ENCODE measurements around the gene NELFE. TPM values are rescaled to one million over a fixed set of nuclear protein-coding genes. Genes with fewer than 3 reads are reported as not detected.

Gene NELFE
- total and polyA plus RNA-seq, 2 of the 13 experiments (the other 11 are each of a cell fraction or from before 2014, with no cell fraction given), result 51.3 to 69.8 TPM

GRCh38 chr6:31947070-31947675, 11.6 kb downstream of the NELFE start (continued):
- TF ChIP-seq ZNF780A (CRISPR knock-in tag; IDR thresholded peaks at IDR 0.05) (0 out of 2 replicates have a peak, but pooled peaks have one; percentile 55), ZNF138 (CRISPR knock-in tag; IDR thresholded peaks at IDR 0.05; ENCODE audit: low read depth) (no peak), ZBTB38 (CRISPR knock-in tag; IDR thresholded peaks at IDR 0.05) (peak; percentile 98), SKIL (CRISPR knock-in tag; IDR thresholded peaks at IDR 0.05; ENCODE audit: borderline replicate concordance) (peak; percentile 27; the same call in 1 of the 2 replicates), AHDC1 (CRISPR knock-in tag; IDR thresholded peaks at IDR 0.05; ENCODE audit: borderline replicate concordance) (no peak), AGO2 (optimal IDR thresholded peaks at IDR 0.05; ENCODE audit: low read depth, low read length) (peak; percentile 91), PCBP1 (IDR thresholded peaks at IDR 0.05; ENCODE audit: borderline replicate concordance, low read depth, low read length) (no peak), MYNN (CRISPR knock-in tag; IDR thresholded peaks at IDR 0.05; ENCODE audit: low read depth) (no peak), ZNF777 (CRISPR knock-in tag; IDR thresholded peaks at IDR 0.05) (0 out of 2 replicates have a peak, but pooled peaks have one; percentile 29), ZNF232 (CRISPR knock-in tag; IDR thresholded peaks at IDR 0.05; ENCODE audit: borderline replicate concordance) (0 out of 2 replicates have a peak, but pooled peaks have one; percentile 50), CREB3 (CRISPR knock-in tag; IDR thresholded peaks at IDR 0.05) (0 out of 2 replicates have a peak, but pooled peaks have one; percentile 35), NR2F6 (IDR thresholded peaks at IDR 0.05) (peak; percentile 69), NR2F6 (CRISPR knock-in tag; IDR thresholded peaks at IDR 0.05) (peak; percentile 53; the same call in 1 of the 2 replicates), RBFOX2 (IDR thresholded peaks at IDR 0.05; ENCODE audit: low read depth, low read length) (peak; percentile 72), ZNF572 (CRISPR knock-in tag; IDR thresholded peaks at IDR 0.05) (peak; percentile 87), PTBP1 (IDR thresholded peaks at IDR 0.05; ENCODE audit: low read depth, low read length, poor library complexity, severe bottlenecking) (no peak), ZSCAN21 (CRISPR knock-in tag; IDR thresholded peaks at IDR 0.05; ENCODE audit: borderline replicate concordance) (no peak), BORCS8-MEF2B (CRISPR knock-in tag; IDR thresholded peaks at IDR 0.05) (0 out of 2 replicates have a peak, but pooled peaks have one; percentile 5), SSRP1 (CRISPR knock-in tag; IDR thresholded peaks at IDR 0.05) (0 out of 2 replicates have a peak, but pooled peaks have one; percentile 6)
